GM21447 (cell line): Measurements from ENCODE around the gene LAGE3.
A peak's percentile ranks its signal among the peaks of the same experiment; 100 is the strongest.

ENCODE experiments used
- ATAC-seq: cut with Tn5 transposase; IDR thresholded peaks from one replicate; pipeline ENCODE4 v1.9.1; 2021; ENCODE audit not compliant: unreplicated experiment

LAGE3 gene

DNA sequence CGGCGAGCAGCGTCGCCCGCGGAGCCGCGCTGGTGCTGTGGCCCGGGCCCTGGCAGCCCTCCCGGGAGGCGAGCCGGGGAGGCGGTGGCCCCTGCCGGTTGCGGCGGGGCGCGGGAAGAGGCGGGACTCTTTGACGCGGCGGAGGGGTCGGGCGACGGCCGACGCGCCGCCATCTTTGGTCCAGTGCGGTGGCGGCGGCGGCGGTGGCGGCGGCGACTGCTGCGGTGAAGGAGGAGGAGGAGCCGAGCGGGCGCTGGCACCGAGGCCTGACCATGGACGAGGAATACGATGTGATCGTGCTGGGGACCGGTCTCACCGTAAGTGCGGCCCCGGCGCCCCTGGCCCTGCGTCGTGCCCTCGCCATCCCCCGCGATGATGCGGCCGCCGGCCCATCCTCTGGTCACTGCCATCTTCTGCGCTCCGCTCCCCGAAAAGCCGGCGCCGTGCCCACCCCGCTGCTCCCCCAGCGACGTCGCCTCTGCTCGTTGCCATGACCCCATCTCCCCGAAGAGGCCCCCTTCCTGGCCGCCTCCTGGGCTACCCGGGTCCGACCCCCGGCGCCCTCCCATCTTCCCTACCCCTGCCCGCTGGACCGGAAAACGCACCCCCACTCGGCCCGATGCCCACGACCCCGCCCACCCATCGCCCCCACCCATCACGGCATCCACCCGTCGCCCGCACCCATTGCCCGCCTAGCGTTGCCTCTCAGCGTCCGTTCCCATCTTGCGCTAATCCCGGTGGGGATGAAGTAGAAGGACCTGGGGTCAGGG, 41.9 kb downstream of the LAGE3 start, which contains the start of gene GDI1:
Gene GDI1, plus strand, starts transcription at position 172 of the 770 bp plus-strand sequence. Its CDS starts 101 bp downstream, at position 273.
- ATAC-seq = no peak

GRCh38 chrX:154436374-154436982, 42.6 kb downstream of the LAGE3 start:
- ATAC-seq = no peak

DNA sequence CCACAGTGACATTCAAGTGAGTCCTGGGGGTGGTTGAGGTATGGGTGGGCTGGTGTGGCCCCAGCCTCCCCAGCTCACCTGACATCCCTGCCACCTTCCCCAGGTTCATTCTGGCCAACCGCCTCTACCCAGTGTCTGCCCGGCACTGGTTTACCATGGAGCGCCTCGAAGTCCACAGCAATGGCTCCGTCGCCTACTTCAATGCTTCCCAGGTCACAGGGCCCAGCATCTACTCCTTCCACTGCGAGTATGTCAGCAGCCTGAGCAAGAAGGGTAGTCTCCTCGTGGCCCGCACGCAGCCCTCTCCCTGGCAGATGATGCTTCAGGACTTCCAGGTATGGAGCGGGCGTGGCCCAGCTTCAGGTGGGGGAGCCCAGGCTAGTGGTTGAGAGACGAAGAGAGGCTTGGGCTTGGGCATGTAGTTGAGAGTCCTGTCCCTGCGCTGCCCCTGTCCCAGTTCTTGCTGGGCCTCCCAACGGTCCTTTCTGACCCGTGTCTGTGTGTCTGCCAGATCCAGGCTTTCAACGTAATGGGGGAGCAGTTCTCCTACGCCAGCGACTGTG, 43.8 kb downstream of the LAGE3 start:
- ATAC-seq = no peak

DNA sequence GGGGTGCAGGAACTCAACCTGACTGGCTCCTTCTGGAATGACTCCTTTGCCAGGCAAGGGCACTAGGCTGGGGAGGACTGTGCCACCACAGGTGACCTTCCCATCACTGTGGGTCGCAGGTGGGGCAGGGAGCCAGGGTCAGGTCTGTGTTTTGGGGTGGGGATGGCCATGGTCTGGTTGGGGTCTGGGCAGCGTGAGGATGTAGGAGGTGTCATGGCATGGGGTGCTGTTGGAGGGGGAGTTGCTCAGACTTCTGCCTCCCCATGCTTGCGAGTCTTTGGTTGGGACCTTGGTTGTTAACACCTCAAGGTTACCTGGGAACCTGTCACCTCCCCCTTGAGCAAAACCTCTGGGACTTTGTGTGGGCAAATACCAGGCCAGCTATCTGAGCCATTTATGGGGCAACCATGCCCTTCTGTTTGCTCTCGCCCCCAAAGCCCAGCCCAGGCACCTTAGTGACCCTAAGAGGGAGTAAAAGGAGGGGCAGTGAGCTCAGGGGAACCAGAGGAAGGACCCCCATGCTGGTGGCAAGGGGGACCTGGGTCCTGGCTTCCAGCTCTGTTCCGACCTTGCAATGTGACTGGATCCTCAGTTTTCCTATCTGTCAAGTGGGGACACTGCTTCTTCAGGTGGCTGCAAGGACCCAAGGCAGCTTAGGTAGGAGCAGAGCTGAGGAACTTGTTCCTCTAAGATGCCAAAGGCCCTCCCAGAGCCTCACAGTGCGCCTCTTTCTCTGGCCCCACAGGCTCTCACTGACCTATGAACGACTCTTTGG, 44.5 kb downstream of the LAGE3 start:
- ATAC-seq = no peak

- ATAC-seq = no peak
These were observed 45.5 kb downstream of the LAGE3 start for GRCh38 chrX:154433605-154434004.

- ATAC-seq = no peak
These were observed 46.9 kb downstream of the LAGE3 start for GRCh38 chrX:154432210-154432609.

GRCh38 chrX:154431341-154431740, 47.7 kb downstream of the LAGE3 start:
- no peak for ATAC-seq

DNA sequence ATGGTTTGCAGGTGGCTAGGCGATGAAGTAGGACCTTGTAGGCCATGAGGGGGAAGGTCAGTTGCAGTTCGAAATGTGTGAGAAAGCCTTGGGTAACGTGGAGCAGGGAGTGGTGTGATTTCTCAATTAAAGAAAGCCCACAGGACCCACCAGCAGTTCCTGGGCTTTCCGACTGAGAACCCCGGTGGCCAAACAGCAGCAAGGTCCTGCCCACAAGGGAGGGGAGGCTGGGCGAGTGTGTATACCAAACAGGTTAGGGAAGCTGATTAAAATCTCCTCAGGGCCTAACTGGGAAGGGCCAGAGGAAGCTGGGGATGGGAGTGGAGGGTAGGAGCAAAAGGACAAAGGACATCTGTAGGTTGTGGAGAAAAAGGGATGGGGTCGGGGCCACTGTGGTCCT, 48.2 kb downstream of the LAGE3 start:
- no peak for ATAC-seq

DNA sequence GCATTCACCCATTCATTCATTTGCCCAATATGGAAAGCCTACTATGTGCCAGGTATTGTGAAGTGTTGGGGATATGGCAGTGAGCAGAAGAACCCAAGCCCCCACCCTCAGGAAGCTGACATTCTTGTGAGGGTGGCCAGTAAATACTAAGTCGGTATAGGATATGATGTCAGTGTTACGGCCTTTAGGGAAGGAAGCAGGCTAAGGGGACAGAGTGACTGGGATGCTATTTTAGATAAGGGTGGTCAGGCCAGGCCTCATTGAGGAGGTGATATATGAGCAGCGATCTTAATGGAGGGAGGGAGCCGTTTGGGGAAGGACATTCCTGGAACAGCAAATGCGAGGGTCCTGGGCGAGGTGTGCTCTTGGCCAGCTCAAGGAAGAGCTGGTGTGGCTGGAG, 48.6 kb downstream of the LAGE3 start:
- ATAC-seq = no peak

DNA sequence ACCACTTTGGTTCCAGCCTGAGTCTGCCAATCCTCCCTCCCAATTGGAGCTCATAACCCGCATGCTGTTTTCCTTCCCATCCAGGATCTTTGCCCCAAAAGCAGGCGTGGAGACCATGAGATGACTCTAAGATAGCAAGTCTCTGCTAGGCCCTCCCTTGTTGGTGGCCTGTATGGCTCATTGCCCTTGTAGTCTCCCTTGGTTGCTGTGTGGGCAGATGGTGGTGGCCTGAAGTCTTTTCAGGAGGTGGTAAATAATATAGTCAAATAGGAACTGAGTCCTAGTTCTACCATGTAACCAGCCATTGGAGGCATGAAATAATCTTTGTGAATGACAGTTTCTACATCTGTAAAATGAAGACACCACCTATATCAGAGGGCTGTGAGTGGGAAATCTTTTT, 49.4 kb downstream of the LAGE3 start:
- no peak for ATAC-seq

DNA sequence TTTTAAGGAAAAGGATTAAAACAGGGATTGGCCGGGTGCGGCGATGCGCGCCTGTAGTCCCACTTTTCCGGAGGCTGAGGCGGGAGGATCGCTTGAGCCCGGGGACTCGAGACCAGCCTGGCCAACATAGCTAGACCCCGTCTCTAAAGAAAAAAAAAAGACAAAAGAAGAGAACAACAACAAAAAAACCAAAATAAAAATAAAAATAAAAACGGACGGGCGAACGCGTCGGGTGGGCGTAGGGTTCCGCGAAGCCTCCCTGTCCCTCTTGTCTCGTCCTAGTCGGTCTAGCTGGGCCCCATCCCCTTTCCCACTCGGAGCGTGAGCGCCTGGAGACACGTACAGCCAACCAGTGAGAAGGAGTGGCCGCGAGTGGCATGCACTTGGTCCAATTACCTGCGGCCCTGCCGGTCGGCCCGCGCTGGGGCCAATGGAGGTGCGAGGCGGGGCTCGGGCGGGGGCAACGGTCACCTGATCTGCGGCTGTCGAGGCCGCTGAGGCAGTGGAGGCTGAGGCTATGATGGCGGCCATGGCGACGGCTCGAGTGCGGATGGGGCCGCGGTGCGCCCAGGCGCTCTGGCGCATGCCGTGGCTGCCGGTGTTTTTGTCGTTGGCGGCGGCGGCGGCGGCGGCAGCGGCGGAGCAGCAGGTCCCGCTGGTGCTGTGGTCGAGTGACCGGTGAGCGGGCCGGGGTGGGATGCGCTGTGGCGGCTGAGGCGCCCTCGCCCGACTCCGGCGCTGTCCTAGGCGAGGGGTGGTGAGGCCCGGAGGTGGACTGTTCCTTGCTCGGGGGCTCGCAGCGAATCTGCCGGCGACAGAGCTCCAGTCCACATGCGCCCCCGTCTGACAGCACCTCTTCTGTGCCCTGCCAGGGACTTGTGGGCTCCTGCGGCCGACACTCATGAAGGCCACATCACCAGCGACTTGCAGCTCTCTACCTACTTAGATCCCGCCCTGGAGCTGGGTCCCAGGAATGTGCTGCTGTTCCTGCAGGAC, 50.6 kb downstream of the LAGE3 start, which contains the start of gene ATP6AP1:
Gene ATP6AP1, plus strand, starts transcription at position 502 of the 996 bp plus-strand sequence. Its CDS starts 16 bp downstream, at position 518.
- ATAC-seq = peak; percentile 97
